Rectal smooth muscle tissue (tissue), 1 donor: ENCODE measurements around the gene THSD4.
"Not testable (repeated sequence)": the region's sequence is repeated elsewhere in the genome, so short reads cannot be mapped to it uniquely, and the experiment has no call there.

Experiments used
- H3K27ac ChIP-seq: one replicate; pipeline ENCODE4 v1.7.0; 2013; ENCODE audit warnings: low read depth, low read length, inconsistent platforms
- H3K27me3 ChIP-seq: one replicate; pipeline ENCODE4 v1.7.0; 2013; ENCODE audit warnings: low read length; ENCODE audit not compliant: control insufficient read depth, insufficient read depth
- H3K36me3 ChIP-seq: one replicate; pipeline ENCODE4 v1.7.0; 2013; ENCODE audit warnings: low read length; ENCODE audit not compliant: control insufficient read depth, insufficient read depth
- H3K4me1 ChIP-seq: one replicate; pipeline ENCODE4 v1.7.0; 2013; ENCODE audit warnings: low read length; ENCODE audit not compliant: control insufficient read depth, insufficient read depth
- H3K4me3 ChIP-seq: one replicate; pipeline ENCODE4 v1.7.0; 2013; ENCODE audit warnings: low read length
- H3K9ac ChIP-seq: one replicate; pipeline ENCODE4 v1.7.0; 2013; ENCODE audit warnings: low read length

The THSD4 gene

DNA sequence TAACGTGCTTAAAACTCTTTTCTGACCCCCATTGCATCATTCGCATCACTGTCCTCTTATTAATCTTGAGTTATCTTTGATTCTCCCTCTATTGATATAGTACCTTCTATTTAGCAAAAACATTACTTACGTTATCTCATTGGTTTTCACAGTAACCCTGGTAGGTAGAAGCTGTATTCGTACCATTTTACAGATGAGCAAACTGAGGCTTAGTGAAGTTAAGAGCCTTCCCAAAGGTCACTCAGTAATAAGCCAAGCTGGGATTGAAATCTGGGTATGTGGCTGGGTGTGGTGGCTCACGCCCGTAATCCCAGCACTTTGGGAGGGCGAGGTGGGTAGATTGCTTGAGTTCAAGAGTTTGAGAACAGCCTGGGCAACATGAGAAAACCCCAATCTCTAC lies 244.0 kb downstream of the THSD4 start:
- no peak overlapping the region for H3K4me3 ChIP-seq
- no peaks in the 10 kb centered on the region for H3K27me3 ChIP-seq
- H3K9ac ChIP-seq: no peak overlapping the region
- no peak overlapping the region for H3K27ac ChIP-seq
- peaks cover 5% of the 10 kb centered on the region for H3K4me1 ChIP-seq
- H3K36me3 ChIP-seq: no peaks in the 10 kb centered on the region

DNA sequence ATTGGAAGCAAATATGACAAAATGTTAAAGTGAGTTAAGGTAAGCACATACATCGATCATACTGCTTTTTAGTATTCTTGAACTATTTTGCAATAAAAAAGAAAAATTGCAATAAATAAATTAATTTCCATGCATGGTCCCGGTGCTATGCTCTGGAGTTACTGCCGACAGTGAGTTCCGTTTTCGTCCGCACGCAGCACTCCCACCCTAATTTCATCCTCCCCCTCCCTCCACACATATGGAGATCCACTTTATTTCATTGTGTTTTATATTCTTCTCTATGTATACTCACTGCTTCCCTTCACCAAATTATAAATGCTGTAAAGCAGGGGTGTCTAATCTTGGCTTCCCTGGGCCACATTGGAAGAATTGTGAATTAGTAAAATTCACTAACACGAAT lies 247.3 kb downstream of the THSD4 start:
- no peaks in the 10 kb centered on the region for H3K36me3 ChIP-seq
- H3K9ac ChIP-seq: no peak overlapping the region
- H3K27ac ChIP-seq: no peak overlapping the region
- no peaks in the 10 kb centered on the region for H3K27me3 ChIP-seq
- no peaks in the 10 kb centered on the region for H3K4me1 ChIP-seq
- no peak overlapping the region for H3K4me3 ChIP-seq

DNA sequence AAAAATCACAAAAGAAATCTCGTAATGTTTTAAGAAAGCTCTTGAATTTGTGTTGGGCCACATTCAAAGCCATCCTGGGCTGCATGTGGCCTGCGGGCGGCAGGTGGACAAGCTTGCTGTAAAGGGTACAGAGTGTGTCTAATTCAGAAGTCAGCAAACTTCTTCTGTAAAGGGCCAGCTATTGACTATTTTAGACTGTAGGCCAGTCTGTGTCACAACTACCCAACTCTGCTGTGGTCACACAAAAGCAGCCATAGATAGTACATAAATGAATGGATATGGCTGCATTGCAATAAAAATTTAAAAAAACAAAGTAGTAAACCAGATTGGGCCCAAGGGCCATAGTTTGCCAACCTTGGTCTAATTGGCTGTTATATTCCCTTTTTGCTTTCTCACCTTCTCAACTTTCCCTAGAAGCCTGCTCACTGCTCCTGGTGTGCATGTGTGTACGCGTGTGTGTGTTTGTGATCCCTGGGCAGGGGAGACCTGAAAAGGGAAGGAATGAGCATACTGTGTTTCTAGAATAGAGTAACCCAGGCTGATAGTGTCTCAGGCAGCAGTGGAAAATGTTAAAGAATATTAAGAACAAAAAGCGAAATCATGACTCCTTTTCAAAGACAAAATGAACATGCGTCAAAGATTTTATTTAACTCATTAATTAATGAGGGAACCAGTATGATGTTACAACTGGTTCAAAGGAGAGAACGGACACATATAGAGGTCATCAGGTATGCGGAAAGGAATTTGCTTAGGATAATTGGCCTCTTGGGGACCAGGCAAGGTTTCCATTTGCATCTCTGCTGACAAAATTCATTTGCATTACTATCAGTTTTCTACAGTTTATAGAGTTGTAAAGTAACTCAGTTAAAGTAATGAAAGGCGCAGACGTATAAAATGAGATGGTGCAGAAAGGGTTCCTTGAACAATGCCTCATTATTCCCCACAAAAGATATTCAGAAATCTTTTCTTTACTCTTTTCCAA lies 248.0 kb downstream of the THSD4 start:
- H3K4me3 ChIP-seq: no peak overlapping the region
- no peak overlapping the region for H3K9ac ChIP-seq
- no peak overlapping the region for H3K27ac ChIP-seq
- no peaks in the 10 kb centered on the region for H3K4me1 ChIP-seq
- H3K27me3 ChIP-seq: no peaks in the 10 kb centered on the region
- no peaks in the 10 kb centered on the region for H3K36me3 ChIP-seq

- H3K27me3 ChIP-seq: no peaks in the 10 kb centered on the region
- no peak overlapping the region for H3K27ac ChIP-seq
- no peak overlapping the region for H3K4me3 ChIP-seq
- no peak overlapping the region for H3K9ac ChIP-seq
- no peaks in the 10 kb centered on the region for H3K36me3 ChIP-seq
- no peaks in the 10 kb centered on the region for H3K4me1 ChIP-seq
Measured at GRCh38 chr15:71364117-71364584, 248.9 kb downstream of the THSD4 start.

DNA sequence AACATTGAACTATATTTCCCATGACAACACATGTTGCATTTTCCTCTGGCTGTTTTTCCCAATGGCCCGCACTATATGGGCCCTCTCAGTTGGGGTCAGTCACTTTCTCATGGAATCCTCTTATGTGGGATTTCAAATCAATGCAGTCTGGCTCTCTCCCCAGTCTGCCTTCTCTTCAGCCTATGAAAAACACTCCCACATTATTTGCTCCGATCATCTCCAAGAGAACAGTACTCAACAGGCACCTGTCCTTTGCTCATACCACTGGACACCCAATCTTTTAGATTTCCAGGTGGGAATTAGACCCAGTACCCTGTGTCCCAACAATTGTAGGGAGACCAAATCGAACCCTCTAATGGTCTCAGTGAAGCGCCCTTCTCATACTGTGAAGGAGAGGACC lies 251.3 kb downstream of the THSD4 start:
- Histone ChIP-seq H3K27me3 (no peaks in the 10 kb centered on the region), H3K4me3 (no peak overlapping the region), H3K9ac (no peak overlapping the region), H3K36me3 (no peaks in the 10 kb centered on the region), H3K4me1 (no peaks in the 10 kb centered on the region), H3K27ac (no peak overlapping the region)

DNA sequence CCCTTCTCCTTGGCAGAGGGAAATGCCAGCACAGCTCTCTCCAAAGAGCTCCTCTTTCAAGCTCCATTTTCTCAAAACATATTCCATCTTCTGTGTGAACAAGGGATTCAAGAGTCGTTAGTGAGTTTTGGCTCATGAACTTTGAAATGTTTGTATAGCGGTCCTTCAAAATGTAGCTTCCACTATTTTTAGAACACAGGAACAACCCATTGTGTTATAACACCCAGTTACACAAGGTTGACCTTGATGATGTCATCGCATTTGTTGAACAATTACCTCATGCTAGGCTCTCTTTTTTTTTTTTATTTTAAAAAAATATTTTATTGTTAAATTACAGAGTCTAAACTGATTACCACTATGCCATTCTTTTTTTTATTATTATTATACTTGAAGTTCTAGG lies 251.7 kb downstream of the THSD4 start:
- H3K4me1 ChIP-seq: no peaks in the 10 kb centered on the region
- no peak overlapping the region for H3K27ac ChIP-seq
- no peak overlapping the region for H3K9ac ChIP-seq
- no peaks in the 10 kb centered on the region for H3K36me3 ChIP-seq
- no peak overlapping the region for H3K4me3 ChIP-seq
- no peaks in the 10 kb centered on the region for H3K27me3 ChIP-seq

GRCh38 chr15:71367737-71368136 lies 252.5 kb downstream of the THSD4 start:
- H3K36me3 ChIP-seq, H3K4me3 ChIP-seq, H3K4me1 ChIP-seq, H3K9ac ChIP-seq, H3K27ac ChIP-seq, H3K27me3 ChIP-seq: not testable (repeated sequence)

GRCh38 chr15:71372769-71373168 lies 257.5 kb downstream of the THSD4 start:
- H3K27ac ChIP-seq, H3K4me3 ChIP-seq, H3K4me1 ChIP-seq, H3K27me3 ChIP-seq, H3K9ac ChIP-seq, H3K36me3 ChIP-seq: not testable (repeated sequence)

DNA sequence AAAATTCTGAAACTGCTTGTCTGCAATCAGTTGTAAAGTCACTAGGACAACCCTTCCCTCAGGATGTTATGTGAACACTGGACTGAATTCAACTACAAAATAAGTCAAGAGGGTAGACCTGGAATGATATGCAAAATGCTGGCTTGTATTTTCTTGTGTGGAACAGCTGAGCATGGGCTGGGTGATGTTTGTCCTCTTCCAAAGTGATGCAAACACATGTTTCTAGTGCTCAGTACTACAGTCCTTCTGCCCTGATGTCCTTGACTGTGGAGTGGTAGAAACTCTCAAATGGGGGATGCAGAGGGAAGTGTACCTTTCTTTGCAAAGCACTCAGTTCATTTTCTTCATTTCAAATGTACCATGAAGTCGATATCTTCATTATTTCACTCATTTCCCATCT lies 258.6 kb downstream of the THSD4 start:
- Histone ChIP-seq H3K4me1 (no peaks in the 10 kb centered on the region), H3K4me3 (no peak overlapping the region), H3K36me3 (no peaks in the 10 kb centered on the region), H3K27me3 (no peaks in the 10 kb centered on the region), H3K27ac (no peak overlapping the region), H3K9ac (no peak overlapping the region)

GRCh38 chr15:71374607-71375352 lies 259.5 kb downstream of the THSD4 start:
- Histone ChIP-seq H3K27me3 (no peaks in the 10 kb centered on the region), H3K4me3 (no peak overlapping the region), H3K9ac (no peak overlapping the region), H3K36me3 (no peaks in the 10 kb centered on the region), H3K27ac (no peak overlapping the region), H3K4me1 (no peaks in the 10 kb centered on the region)

DNA sequence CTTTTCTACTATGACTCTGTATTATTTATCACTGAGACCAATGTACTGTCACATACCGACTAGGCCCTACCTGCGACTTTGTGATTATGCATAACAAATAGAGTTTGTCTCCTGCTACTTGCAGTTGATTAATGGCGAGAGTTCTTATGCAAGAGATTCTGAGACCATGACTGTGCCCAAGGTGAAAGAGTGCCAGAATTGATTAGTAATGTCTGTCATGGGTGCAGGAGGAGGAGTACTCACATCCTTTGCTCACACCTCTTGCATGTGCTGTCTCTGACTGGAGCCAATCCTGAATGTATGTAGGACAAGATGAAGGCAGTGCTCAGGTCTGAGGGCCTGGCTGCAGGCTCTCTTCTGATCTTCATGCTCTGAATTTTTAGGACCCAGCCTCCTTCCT lies 260.7 kb downstream of the THSD4 start:
- Histone ChIP-seq H3K36me3 (no peaks in the 10 kb centered on the region), H3K4me1 (no peaks in the 10 kb centered on the region), H3K27ac (no peak overlapping the region)

GRCh38 chr15:71379893-71380292 lies 264.6 kb downstream of the THSD4 start:
- Histone ChIP-seq H3K27ac (no peak overlapping the region), H3K36me3 (no peaks in the 10 kb centered on the region), H3K4me1 (no peaks in the 10 kb centered on the region), H3K27me3 (no peaks in the 10 kb centered on the region), H3K4me3 (no peak overlapping the region), H3K9ac (no peak overlapping the region)

More for the DNA sequence above, 260.7 kb downstream of the THSD4 start:
- no peak overlapping the region for H3K9ac ChIP-seq
- no peak overlapping the region for H3K4me3 ChIP-seq
- no peaks in the 10 kb centered on the region for H3K27me3 ChIP-seq
